BE2C (cell line): ENCODE results near the gene MC3R. TPM values are rescaled to one million over a fixed set of nuclear protein-coding genes. Genes with fewer than 3 reads are reported as not detected.

Experiments
- DNase-seq: peaks from one replicate; pipeline ENCODE4 v3.0.0-alpha.2; 2020
- H3K27me3 ChIP-seq: fragments of 250-450 bp; sonication (Bioruptor Pico); 2 replicates; pipeline ENCODE4 v1.5.1; 2020; ENCODE audit warnings: mild to moderate bottlenecking
- H3K36me3 ChIP-seq: fragments of 250-450 bp; sonication (Bioruptor Pico); 2 replicates; pipeline ENCODE4 v1.5.1; 2020; ENCODE audit warnings: mild to moderate bottlenecking
- H3K4me1 ChIP-seq: fragments of 250-450 bp; sonication (Bioruptor Pico); 2 replicates; pipeline ENCODE4 v1.5.1; 2020
- H3K4me3 ChIP-seq: 2 replicates; pipeline ENCODE4 v1.5.1; 2011; ENCODE audit warnings: low read depth, low read length
- H3K9me3 ChIP-seq: fragments of 250-450 bp; sonication (Bioruptor Pico); 2 replicates; pipeline ENCODE4 v1.5.1; 2020
- polyA plus RNA-seq: library from polyadenylated mRNA; unstranded; fragments of >200 nt; gene quantifications from one replicate; pipeline ENCODE4 v1.2.1, GENCODE V29; 2012; ENCODE audit warnings: low read depth, missing spikeins; ENCODE audit not compliant: insufficient read length, insufficient read depth
- TF ChIP-seq, protein P1 (sequence below): IDR thresholded peaks from 2 replicates; pipeline ENCODE4 v1.5.1; 2012; ENCODE audit warnings: mild to moderate bottlenecking, low read depth, low read length

Gene MC3R
- not detected for polyA plus RNA-seq

- Histone ChIP-seq H3K36me3 (no peaks in the 10 kb centered on the region), H3K4me3 (no peak within 1 kb of the TSS), H3K9me3 (no peaks in the 10 kb centered on the region), H3K4me1 (no peaks in the 10 kb centered on the region), H3K27me3 (peaks cover 9% of the 10 kb centered on the region; the same call in 1 of the 2 replicates)
- peak; percentile 56 for DNase-seq
- TF ChIP-seq, protein P1, sequence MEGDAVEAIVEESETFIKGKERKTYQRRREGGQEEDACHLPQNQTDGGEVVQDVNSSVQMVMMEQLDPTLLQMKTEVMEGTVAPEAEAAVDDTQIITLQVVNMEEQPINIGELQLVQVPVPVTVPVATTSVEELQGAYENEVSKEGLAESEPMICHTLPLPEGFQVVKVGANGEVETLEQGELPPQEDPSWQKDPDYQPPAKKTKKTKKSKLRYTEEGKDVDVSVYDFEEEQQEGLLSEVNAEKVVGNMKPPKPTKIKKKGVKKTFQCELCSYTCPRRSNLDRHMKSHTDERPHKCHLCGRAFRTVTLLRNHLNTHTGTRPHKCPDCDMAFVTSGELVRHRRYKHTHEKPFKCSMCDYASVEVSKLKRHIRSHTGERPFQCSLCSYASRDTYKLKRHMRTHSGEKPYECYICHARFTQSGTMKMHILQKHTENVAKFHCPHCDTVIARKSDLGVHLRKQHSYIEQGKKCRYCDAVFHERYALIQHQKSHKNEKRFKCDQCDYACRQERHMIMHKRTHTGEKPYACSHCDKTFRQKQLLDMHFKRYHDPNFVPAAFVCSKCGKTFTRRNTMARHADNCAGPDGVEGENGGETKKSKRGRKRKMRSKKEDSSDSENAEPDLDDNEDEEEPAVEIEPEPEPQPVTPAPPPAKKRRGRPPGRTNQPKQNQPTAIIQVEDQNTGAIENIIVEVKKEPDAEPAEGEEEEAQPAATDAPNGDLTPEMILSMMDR = peak; percentile 88
These were observed at the start of gene MC3R for GRCh38 chr20:56247954-56248782. Gene MC3R, plus strand, starts transcription at chr20:56248732. Its CDS starts 112 bp downstream, at chr20:56248844.

DNA sequence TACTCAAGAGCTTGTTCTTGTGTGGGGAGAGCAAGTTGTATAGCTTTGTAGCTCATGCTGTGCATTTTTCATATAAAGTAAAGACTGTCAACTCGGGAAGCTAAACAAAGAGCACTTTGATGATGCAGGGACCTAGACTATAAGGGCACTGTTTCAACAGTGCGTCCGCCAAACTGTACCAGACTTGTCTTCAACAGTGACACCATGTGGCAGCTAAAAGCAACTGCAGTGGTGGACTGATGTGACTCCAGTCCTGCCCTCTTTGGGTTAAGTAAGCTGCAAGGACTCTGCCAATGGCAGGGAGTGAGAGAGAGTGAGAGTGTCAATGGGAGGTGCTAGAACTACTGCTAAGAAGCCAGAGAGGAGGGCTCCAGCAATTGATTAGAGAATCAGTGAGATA is 48.1 kb upstream of the MC3R start:
- no peaks in the 10 kb centered on the region for H3K36me3 ChIP-seq
- TF ChIP-seq, protein P1 = peak; percentile 65
- no peak overlapping the region for H3K4me3 ChIP-seq
- no peaks in the 10 kb centered on the region for H3K4me1 ChIP-seq
- no peak for DNase-seq
- peaks cover 9% of the 10 kb centered on the region for H3K9me3 ChIP-seq
- H3K27me3 ChIP-seq = no peaks in the 10 kb centered on the region

DNA sequence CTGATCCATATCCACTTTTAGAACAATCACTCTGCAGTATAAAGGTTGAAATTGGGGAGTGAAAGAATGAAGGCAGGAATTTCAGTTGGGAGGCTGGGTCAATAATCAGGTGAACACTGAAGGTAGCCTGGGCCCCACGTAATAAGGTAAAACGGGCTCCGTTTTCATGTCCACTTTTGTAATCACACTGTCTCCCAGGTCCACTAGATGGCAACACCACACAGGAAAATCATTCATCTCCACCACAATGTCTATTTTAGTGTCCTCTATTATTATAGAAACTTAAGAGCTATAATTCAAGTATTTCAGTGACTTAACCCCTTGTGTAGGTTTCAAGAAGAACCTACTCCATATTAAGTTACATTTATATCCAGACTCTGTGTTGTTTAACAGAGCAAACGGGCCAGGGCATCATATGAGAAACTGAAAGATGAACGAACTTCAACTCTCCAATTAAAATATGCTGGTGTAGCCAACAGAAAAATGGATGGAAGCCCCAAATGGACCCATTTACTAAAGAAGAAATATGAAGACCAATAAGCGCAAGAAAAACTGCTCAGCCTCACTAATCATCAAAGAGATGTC is 45.9 kb upstream of the MC3R start:
- Histone ChIP-seq H3K4me3 (no peak overlapping the region), H3K36me3 (no peaks in the 10 kb centered on the region), H3K9me3 (peaks cover 9% of the 10 kb centered on the region), H3K4me1 (no peaks in the 10 kb centered on the region), H3K27me3 (no peaks in the 10 kb centered on the region)
- no peak for DNase-seq
- TF ChIP-seq, protein P1 = peak; percentile 58

DNA sequence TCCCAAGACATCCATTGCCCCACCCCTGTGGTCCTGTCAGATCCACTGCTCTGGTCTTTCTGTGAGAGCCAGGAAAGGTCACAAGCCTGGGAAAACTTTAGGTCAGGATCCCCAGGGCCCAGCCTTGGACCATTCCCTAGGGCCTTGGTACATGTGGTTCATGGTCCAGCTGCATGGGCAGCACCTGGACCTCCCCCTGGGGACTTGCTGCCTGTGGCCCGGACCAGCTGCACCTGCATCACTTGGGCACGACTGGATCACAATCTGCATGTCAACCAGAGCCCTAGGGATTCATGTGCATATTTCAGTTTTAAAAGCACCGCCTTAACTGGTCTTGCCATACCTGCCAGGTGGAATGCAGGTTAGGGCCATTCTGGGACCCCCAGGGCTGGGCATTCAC is 44.3 kb upstream of the MC3R start:
- TF ChIP-seq, protein P1 = no peak
- peaks cover 9% of the 10 kb centered on the region for H3K9me3 ChIP-seq
- H3K36me3 ChIP-seq = no peaks in the 10 kb centered on the region
- H3K4me3 ChIP-seq = no peak overlapping the region
- no peak for DNase-seq
- H3K27me3 ChIP-seq = no peaks in the 10 kb centered on the region
- H3K4me1 ChIP-seq = no peaks in the 10 kb centered on the region

DNA sequence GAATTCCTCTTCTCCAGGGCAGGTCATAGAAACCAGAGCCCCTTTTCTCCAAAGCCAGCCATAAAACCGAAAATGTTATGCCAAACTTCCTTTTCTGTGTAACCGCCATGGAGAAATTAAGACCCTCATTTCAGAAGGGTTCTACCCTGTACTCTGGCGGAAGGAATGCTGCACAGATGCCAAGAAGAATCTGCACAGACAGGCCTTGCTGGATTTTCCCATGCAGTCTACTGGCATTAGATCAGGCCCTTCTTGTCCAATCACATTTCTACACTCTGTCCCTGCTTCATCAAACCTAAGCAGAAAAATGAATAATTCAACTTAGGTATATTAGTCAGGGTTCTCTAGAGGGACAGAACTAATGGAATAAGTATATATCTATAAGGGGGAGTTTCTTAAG is 43.2 kb upstream of the MC3R start:
- TF ChIP-seq, protein P1 = no peak
- Histone ChIP-seq H3K27me3 (no peaks in the 10 kb centered on the region), H3K4me3 (no peak overlapping the region), H3K36me3 (no peaks in the 10 kb centered on the region), H3K4me1 (no peaks in the 10 kb centered on the region), H3K9me3 (peaks cover 5% of the 10 kb centered on the region)
- DNase-seq = no peak

DNA sequence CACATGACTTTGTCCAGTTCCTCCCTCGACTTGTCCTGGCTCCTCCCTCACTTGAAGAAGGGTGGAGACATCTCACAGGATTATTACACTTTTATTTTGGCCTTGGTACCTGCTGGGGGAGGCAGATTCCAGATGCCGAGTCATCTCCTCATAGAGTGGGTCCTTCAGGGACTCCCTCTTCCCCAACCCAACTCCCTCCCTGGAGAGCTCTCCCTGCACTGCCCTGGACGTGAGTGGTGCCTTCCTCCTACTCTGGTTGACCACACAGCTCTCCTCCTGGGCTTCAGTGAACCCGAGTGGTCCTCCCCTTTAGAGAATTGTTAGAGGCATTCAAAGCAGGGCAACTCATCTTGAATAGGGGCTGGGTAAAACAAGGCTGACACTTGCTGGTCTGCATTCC is 40.9 kb upstream of the MC3R start:
- no peaks in the 10 kb centered on the region for H3K27me3 ChIP-seq
- H3K9me3 ChIP-seq = no peaks in the 10 kb centered on the region
- no peaks in the 10 kb centered on the region for H3K4me1 ChIP-seq
- DNase-seq = no peak
- H3K4me3 ChIP-seq = no peak overlapping the region
- TF ChIP-seq, protein P1 = no peak
- H3K36me3 ChIP-seq = no peaks in the 10 kb centered on the region
